ENCODE measurements around the gene NOC2L.

DNA sequence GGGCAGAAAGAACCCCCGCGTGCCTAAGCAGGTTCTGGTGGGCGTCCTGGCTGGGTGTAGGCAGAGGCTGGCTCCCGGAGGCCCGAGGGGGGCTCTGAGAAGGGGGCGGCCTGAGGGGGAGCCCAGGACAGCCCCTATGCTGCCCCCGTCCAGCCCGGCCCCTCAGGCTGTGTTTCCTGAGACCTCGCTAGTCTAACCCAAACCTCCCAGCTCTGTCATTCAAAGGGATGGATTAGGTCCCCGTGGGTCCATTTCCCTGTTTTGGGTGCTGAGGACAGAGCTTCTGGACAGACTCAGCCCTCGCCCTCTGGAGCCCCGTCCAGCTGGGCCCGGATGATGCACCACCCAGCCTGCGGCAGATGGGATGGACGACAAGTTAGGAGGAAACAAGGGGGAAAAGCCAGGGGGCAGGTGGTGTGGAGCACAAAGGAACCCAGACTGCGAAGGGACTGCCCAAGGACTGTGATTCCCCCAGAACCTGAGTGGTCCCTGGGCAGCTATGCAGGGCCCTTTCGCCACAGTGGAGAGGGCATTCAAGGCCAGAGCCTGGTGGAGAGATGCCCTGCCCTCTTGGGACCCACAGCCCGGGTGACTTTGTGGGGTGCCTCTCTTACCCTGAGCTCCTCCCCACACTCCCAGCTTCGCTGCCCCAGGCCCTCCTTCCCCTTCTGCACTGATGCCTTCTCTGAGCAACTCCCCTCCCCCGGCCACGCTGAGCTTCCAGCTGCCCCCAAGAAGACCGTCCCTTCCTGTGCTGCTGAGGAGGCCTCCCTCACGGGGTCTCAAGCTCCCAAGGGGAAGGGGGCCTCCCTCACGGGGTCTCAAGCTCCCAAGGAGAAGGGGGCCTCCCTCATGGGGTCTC lies 38.0 kb upstream of the NOC2L start:
- TF ChIP-seq, protein P1, sequence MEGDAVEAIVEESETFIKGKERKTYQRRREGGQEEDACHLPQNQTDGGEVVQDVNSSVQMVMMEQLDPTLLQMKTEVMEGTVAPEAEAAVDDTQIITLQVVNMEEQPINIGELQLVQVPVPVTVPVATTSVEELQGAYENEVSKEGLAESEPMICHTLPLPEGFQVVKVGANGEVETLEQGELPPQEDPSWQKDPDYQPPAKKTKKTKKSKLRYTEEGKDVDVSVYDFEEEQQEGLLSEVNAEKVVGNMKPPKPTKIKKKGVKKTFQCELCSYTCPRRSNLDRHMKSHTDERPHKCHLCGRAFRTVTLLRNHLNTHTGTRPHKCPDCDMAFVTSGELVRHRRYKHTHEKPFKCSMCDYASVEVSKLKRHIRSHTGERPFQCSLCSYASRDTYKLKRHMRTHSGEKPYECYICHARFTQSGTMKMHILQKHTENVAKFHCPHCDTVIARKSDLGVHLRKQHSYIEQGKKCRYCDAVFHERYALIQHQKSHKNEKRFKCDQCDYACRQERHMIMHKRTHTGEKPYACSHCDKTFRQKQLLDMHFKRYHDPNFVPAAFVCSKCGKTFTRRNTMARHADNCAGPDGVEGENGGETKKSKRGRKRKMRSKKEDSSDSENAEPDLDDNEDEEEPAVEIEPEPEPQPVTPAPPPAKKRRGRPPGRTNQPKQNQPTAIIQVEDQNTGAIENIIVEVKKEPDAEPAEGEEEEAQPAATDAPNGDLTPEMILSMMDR (IDR thresholded peaks at IDR 0.05): no peak
- TF ChIP-seq POLR2A (IDR thresholded peaks at IDR 0.05): no peak
